HG03066 (cell line): ENCODE data around the gene RBP5.
"Not testable (repeated sequence)": the region's sequence is repeated elsewhere in the genome, so short reads cannot be mapped to it uniquely, and the experiment has no call there.

ENCODE experiments used
- ATAC-seq: cut with Tn5 transposase; IDR thresholded peaks from one replicate; pipeline ENCODE4 v1.9.1; 2021; ENCODE audit warnings: low read depth; ENCODE audit not compliant: unreplicated experiment

Gene RBP5

GRCh38 chr12:7125632-7126227 is 3.0 kb downstream of the RBP5 start:
- no peak for ATAC-seq

- no peak for ATAC-seq
Observed at GRCh38 chr12:7123806-7124522, 4.7 kb downstream of the RBP5 start.

- ATAC-seq = no peak
Observed at GRCh38 chr12:7122811-7123769, 5.6 kb downstream of the RBP5 start.

DNA sequence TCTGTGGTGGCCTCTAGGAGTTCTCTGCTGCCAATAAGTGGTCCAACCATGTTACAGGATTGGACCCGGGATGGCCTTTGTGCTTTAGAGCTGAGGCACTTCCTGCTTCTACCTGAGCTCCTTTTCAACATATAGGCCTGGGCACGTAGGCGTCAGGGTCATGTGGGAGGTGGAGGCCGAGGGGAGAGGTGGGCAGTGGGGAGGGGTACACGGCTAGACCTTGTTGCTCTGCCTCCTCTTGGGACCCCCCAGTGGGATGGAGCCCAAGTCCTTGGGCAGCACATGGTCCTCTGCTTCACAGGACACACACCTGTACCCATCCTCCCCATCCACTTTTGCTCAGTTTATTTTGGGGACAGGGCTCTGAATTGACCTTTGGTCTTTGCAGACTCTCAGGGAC is 7.4 kb downstream of the RBP5 start:
- ATAC-seq = no peak

DNA sequence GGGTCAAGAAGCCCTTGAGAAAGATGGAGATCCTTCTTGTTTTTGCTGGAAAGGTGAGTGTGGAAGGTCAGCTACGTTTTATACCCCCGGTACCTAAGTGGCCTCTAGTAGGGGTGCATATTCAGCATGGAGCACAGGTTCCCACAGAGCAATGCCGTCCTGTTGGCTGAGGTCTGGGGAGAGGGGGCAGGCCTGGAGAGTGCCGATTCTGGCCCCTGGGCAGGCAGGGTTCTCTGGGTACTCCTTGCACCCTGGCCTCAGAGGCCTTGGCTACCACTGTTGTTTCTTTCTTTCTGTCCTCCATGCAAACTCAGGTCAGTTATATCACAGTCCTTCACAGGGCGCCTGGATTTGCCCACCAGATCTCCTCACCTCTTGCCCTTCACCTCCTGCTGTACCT is 8.5 kb downstream of the RBP5 start:
- no peak for ATAC-seq

- ATAC-seq = no peak
Observed at GRCh38 chr12:7118881-7119280, 9.8 kb downstream of the RBP5 start.

DNA sequence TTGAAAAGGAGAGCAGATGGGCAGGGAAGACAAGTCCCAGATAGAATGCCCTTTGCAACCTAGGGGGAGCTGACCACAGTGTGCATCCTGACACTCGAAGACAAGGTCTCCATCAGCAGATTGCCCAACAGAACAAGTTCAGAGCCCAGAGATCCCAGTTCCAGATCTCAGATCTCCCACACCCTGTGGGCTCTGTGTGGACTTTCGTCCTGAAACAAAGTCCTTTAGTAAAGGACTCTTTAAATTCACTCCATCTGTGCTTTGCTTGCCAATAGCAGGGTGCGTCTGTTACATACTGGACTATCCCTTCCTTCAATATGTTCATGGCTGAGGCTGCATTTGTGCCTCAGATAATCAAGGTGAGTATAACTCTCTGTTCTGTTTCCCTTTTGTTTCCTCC is 11.0 kb downstream of the RBP5 start:
- no peak for ATAC-seq

- no peak for ATAC-seq
Observed at GRCh38 chr12:7116916-7117315, 11.8 kb downstream of the RBP5 start.

DNA sequence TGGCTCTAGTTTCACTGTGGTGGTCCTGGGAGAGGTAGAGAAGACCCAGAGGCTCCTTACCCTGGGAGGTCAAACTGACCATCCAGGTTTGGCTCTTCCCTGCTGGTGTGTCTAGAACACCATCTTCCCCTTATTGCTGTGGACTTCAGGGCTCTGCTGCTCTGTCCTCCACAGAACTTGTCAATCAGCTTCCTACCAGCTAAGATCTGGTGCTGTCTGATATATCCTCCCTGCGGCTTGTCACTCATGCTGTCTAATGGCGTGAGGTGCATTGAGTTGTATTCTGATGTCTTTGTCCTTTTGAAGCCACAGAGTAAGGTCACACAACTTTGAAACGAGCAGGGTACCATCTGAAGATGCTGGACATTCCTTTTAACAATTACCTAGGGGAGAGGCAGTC is 12.5 kb downstream of the RBP5 start:
- no peak for ATAC-seq

- no peak for ATAC-seq
Observed at GRCh38 chr12:7114851-7115250, 13.8 kb downstream of the RBP5 start.

DNA sequence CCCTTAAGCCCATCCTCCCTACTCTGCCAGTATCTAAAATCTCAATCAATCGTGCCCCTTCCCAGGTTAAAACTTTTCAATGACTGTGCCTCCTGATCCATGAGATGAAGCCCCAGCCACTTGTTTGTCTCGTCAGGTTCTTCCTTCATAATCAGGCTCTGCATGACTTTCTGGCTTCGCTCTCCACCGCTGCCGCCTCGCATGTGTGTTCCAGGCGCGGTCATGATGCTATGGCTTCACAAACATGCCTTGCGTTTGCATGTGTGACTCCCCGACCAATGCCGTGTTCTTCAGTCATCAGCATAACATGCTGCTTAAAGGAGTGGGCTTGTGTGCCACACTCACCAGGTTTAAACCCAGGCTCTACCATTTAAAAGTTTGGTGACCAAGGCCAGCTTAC is 14.7 kb downstream of the RBP5 start:
- no peak for ATAC-seq

DNA sequence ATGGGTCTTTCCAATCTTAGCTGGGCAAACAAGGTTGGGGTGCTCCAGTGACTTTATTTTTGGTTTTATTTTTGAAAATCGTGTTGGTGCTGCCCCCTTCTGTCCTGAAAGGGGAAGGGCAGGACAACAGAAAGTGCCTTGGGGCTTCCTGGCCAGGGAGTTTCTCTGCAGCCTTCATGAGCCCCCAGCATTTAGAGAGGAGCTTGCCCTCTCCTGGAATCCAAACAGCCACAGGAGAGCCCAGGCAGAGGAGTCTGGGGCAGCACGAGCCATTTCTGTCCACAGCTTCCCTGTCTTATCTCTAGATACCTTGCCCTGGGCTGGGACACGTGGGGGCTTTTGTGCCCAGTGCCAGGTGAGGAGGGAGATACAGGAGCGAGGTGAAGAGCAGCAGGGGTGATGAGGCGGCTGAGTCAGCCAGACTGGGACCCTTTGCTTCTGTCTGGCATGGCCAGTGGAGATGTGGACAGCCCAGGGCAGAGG is 15.3 kb downstream of the RBP5 start:
- no peak for ATAC-seq

DNA sequence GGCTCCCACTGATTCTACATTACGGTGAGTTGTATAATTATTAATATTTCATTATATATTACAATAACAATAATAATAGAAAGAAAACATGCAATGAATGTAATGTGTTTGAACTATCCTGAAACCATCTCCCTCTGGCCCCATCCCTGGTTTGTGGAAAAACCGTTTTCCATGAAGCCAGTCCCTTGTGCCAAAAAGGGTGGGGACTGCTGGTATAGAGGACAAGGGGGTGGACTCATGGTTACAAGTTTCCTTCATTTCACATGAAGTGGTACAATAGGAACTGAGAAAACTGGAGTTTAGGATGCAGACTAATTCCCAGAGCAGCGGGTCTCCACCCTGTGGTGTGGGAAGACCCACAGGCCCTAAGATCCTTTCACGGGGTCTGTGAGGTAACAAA is 16.6 kb downstream of the RBP5 start:
- no peak for ATAC-seq

DNA sequence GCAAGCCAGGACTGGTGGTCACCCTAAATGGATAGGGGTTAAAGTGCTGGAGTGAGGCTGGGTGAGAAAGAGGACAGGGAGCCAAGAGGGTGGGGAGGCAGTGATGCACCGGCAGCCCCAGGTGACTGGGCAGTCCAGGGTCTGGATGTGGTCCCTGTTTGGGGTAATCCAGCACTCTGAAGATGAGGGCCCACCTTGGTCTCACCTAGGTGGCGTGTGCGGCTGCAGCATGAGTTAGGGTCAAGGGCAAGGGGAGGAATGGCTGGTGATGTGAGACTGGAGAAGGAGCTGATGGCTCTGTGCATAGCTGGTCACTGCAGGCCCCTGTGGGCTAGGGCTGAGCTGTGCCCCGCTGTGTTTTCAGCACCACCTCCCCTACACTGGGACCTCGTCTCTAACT is 18.0 kb downstream of the RBP5 start:
- ATAC-seq = no peak

GRCh38 chr12:7109572-7109920 is 19.1 kb downstream of the RBP5 start:
- ATAC-seq = no peak

DNA sequence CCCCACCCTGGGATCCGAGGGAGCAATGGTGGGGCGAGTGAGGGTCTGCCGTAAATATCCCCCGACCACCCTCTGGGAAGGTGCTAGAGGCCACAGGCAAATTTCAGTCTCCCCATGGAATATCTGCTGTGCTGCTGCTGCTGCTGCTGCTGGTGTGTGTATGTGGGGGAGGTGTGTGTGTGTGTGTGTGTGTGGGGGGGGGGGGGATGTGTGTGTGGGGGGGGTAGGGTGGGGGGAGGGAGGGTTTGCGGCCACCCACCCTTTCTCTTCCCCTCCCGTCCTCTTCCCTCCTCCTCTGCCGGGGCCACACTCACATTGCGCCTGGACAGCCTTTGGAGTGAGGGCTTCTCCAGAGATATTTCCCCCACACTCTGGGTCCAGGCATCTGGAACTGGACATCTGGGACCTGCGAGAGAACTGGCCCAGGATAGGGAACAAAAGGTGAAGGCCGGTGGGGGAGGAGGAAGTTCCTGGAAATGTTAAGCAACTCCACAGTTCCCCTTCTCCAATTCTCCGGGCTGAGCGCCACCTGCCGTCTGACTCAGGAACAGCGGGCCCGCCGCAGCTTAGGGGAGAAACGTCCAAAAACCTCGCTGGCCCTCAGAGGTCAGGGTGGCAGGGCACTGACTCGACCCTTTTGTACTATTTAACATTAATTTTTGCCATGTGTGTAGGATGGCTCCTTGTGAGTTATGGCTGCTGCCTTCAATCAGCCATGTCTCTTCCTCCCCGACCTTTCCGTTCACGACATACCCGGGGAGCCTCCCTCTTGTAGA is 19.7 kb downstream of the RBP5 start, which contains the start of gene C1RL:
Gene C1RL (minus strand): TSS at position 419 of the 776 bp plus-strand sequence. CDS start 34 bp downstream, at position 385.
- peak; percentile 26 for ATAC-seq

GRCh38 chr12:7108003-7108795 is 20.5 kb downstream of the RBP5 start:
- ATAC-seq = peak; percentile 95

GRCh38 chr12:7107636-7108002 is 21.1 kb downstream of the RBP5 start:
- no peak for ATAC-seq

- ATAC-seq = not testable (repeated sequence)
Observed at GRCh38 chr12:7107181-7107580, 21.5 kb downstream of the RBP5 start.

- no peak for ATAC-seq
Observed at GRCh38 chr12:7106082-7106481, 22.6 kb downstream of the RBP5 start.
